Liver (tissue), 9 donors: ENCODE measurements around the gene RPLP2. TPM values are rescaled to one million over a fixed set of nuclear protein-coding genes. Genes with fewer than 3 reads are reported as not detected.

Experiments used
- DNase-seq: peaks from one replicate; pipeline ENCODE4 v3.0.0-alpha.2; 2017; ENCODE audit warnings: low spot score
- H3K27ac ChIP-seq, 2 donors: one replicate each; pipeline ENCODE4 v1.7.0; 2013; ENCODE audit warnings: inconsistent platforms in 2 of 2, low read length in 2 of 2, control low read depth in 1 of 2, low read depth in 1 of 2, mild to moderate bottlenecking in 1 of 2
- H3K27me3 ChIP-seq, 4 donors: one replicate each; pipeline versions ENCODE4 v1.6.1 to v1.7.0; 2013; ENCODE audit warnings: low read length in 3 of 4, inconsistent platforms in 1 of 4, mild to moderate bottlenecking in 1 of 4, moderate library complexity in 1 of 4; ENCODE audit not compliant: control insufficient read depth in 4 of 4, insufficient read depth in 4 of 4
- H3K36me3 ChIP-seq, 4 donors: one replicate each; pipeline versions ENCODE4 v1.6.1 to v1.7.0; 2013; ENCODE audit warnings: low read length in 3 of 4, mild to moderate bottlenecking in 3 of 4, low read depth in 1 of 4, moderate library complexity in 1 of 4; ENCODE audit not compliant: control insufficient read depth in 4 of 4, insufficient read depth in 3 of 4
- H3K4me1 ChIP-seq, 4 donors: one replicate each; pipeline versions ENCODE4 v1.6.1 to v1.7.0; 2013; ENCODE audit warnings: low read length in 3 of 4, mild to moderate bottlenecking in 3 of 4, moderate library complexity in 1 of 4; ENCODE audit not compliant: control insufficient read depth in 4 of 4, insufficient read depth in 4 of 4
- H3K4me3 ChIP-seq, 3 donors: one replicate each; pipeline versions ENCODE4 v1.6.1 to v1.7.0; 2013; ENCODE audit warnings: low read length in 3 of 3, control low read depth in 1 of 3, low read depth in 1 of 3, mild to moderate bottlenecking in 1 of 3
- H3K9ac ChIP-seq, 2 donors: one replicate each; pipeline ENCODE4 v1.7.0; 2013; ENCODE audit warnings: low read length in 2 of 2, mild to moderate bottlenecking in 2 of 2, moderate library complexity in 2 of 2, control low read depth in 1 of 2, low read depth in 1 of 2
- H3K9me3 ChIP-seq, 4 donors: one replicate each; pipeline versions ENCODE4 v1.6.1 to v1.7.0; 2013; ENCODE audit warnings: low read length in 3 of 4; ENCODE audit not compliant: control insufficient read depth in 4 of 4
- EGR1 ChIP-seq, 2 donors: IDR thresholded peaks; 2 replicates each; pipeline ENCODE4 v1.6.1; 2016 to 2018; ENCODE audit warnings: antibody characterized with exemption in 2 of 2, low read depth in 2 of 2
- FOXA1 ChIP-seq: IDR thresholded peaks from 2 replicates; pipeline ENCODE4 v1.6.1; 2016; ENCODE audit warnings: antibody characterized with exemption
- FOXA2 ChIP-seq: IDR thresholded peaks from 2 replicates; pipeline ENCODE4 v1.6.1; 2016; ENCODE audit warnings: antibody characterized with exemption
- GABPA ChIP-seq, 2 donors: IDR thresholded peaks in 1 of 2; conservative IDR thresholded peaks in 1 of 2; 2 replicates each; pipeline ENCODE4 v1.6.1; 2016; ENCODE audit warnings: antibody characterized with exemption in 2 of 2, mild to moderate bottlenecking in 1 of 2, moderate library complexity in 1 of 2
- HNF4A ChIP-seq, 2 donors: conservative IDR thresholded peaks; 2 replicates each; pipeline ENCODE4 v1.6.1; 2016; ENCODE audit warnings: antibody characterized with exemption in 2 of 2, mild to moderate bottlenecking in 2 of 2
- JUND ChIP-seq, 2 donors: IDR thresholded peaks; 2 replicates each; pipeline ENCODE4 v1.6.1; 2016; ENCODE audit warnings: antibody characterized with exemption in 2 of 2
- MAX ChIP-seq: IDR thresholded peaks from 2 replicates; pipeline ENCODE4 v1.6.1; 2016; ENCODE audit warnings: antibody characterized with exemption
- RAD21 ChIP-seq, 2 donors: IDR thresholded peaks; 2 replicates each; pipeline ENCODE4 v1.6.1; 2016; ENCODE audit warnings: antibody characterized with exemption in 2 of 2, mild to moderate bottlenecking in 2 of 2
- REST ChIP-seq: IDR thresholded peaks from 2 replicates; pipeline ENCODE4 v1.6.1; 2016; ENCODE audit warnings: antibody characterized with exemption, mild to moderate bottlenecking
- RXRA ChIP-seq, 2 donors: IDR thresholded peaks; 2 replicates each; pipeline ENCODE4 v1.6.1; 2017 to 2018; ENCODE audit warnings: antibody characterized with exemption in 2 of 2, mild to moderate bottlenecking in 1 of 2
- SP1 ChIP-seq: IDR thresholded peaks from 2 replicates; pipeline ENCODE4 v1.6.1; 2018; ENCODE audit warnings: antibody characterized with exemption, mild to moderate bottlenecking
- TAF1 ChIP-seq: conservative IDR thresholded peaks from 2 replicates; pipeline ENCODE4 v1.6.1; 2016; ENCODE audit warnings: antibody characterized with exemption, mild to moderate bottlenecking
- YY1 ChIP-seq: IDR thresholded peaks from 2 replicates; pipeline ENCODE4 v1.6.1; 2016; ENCODE audit warnings: antibody characterized with exemption, mild to moderate bottlenecking
- WGBS: extraction: QIAGEN DNeasy Blood & Tissue Kit; methylation state at CpG from one replicate; pipeline ENCODE4 v1.1.7; 2013; 5-methylcytosine and 5-hydroxymethylcytosine counted together
- polyA plus RNA-seq, 2 donors: library from polyadenylated mRNA; stranded (reverse) in 1 of 2; unstranded in 1 of 2; fragments of 200-250 nt in 1 of 2; fragments of >200 nt in 1 of 2; fragmentation: Nextera tagmentation in 1 of 2; extraction: Ambion mirVana in 1 of 2; gene quantifications; one replicate each; pipeline versions ENCODE4 v1.2.1 to v1.2.3, GENCODE V29; 2013 to 2015
- total RNA-seq, 2 donors: library from RNA; depleted of rRNA; stranded (reverse); fragments of >200 nt; gene quantifications; one replicate each; pipeline ENCODE4 v1.2.3, GENCODE V29; 2014
- donor health status: healthy.
- donor health status: healthy.
- donor health status: healthy.
- donor health status: healthy.
- donor health status: healthy.

RPLP2 gene
- total and polyA plus RNA-seq, 4 donors: 59.8 to 476 (median 285) TPM

- Histone ChIP-seq H3K4me3 (peak overlapping the region; percentile 74 to 87 (median 80)), H3K27ac (peak overlapping the region; percentile 97 to 100), H3K36me3 (peaks cover 5 to 23% (median 17%) of the 10 kb centered on the region in 4 donors), H3K9ac (peak overlapping the region; percentile 88 to 92), H3K27me3 (no peaks in the 10 kb centered on the region), H3K9me3 (no peaks in the 10 kb centered on the region), H3K4me1 (peaks cover 14 to 40% (median 30%) of the 10 kb centered on the region in 4 donors)
- WGBS: 32% methylated on average over 36 of the region's 36 CpGs
- DNase-seq: no peak
- no peak for TF ChIP-seq FOXA1
- TF ChIP-seq RXRA (IDR thresholded peaks at IDR 0.05): peak in 1 of 2 donors; percentile 10
Observed at GRCh38 chr11:808427-809286, 1.1 kb upstream of the RPLP2 start.

- under 1% methylated on average over 55 of the region's 55 CpGs for WGBS
- TF ChIP-seq JUND (IDR thresholded peaks at IDR 0.05) (no peak), SP1 (no peak), GABPA (IDR thresholded peaks at IDR 0.05 in 1 of 2, conservative IDR thresholded peaks at IDR 0.05 in 1 of 2) (no peak), HNF4A (conservative IDR thresholded peaks at IDR 0.05) (no peak), YY1 (no peak), MAX (no peak), FOXA2 (no peak), TAF1 (no peak), RAD21 (IDR thresholded peaks at IDR 0.05) (no peak), EGR1 (IDR thresholded peaks at IDR 0.05; ENCODE audit: low read depth in 2 of 2) (no peak), REST (no peak)
- Histone ChIP-seq H3K4me1 (peaks cover 6 to 32% (median 22%) of the 10 kb centered on the region in 4 donors), H3K27me3 (no peaks in the 10 kb centered on the region), H3K4me3 (peak overlapping the region; percentile 74 to 87 (median 80)), H3K36me3 (peaks cover 5 to 23% (median 18%) of the 10 kb centered on the region in 4 donors), H3K9ac (peak overlapping the region; percentile 74 to 96), H3K9me3 (no peaks in the 10 kb centered on the region), H3K27ac (peak overlapping the region; percentile 97 to 100)
- DNase-seq: no peak
Observed at GRCh38 chr11:810040-810567, 337 bp downstream of the RPLP2 start.
